Gastrocnemius medialis (tissue), 4 donors: Measurements from ENCODE around the gene CCNL1.

Source experiments
- CTCF ChIP-seq, 5 experiments: fragments of 450-650 bp in 3 of 5; fragments of 200-600 bp in 2 of 5; sonication (generic) in 2 of 5; IDR thresholded peaks in 4 of 5; conservative IDR thresholded peaks in 1 of 5; 1 replicate in 4 of 5; 2 replicates in 1 of 5; pipeline ENCODE4 v1.5.1; 2016 to 2019; ENCODE audit warnings: antibody characterized with exemption in 5 of 5, mild to moderate bottlenecking in 3 of 5, moderate library complexity in 3 of 5
- POLR2A ChIP-seq, 2 donors: fragments of 450-650 bp; IDR thresholded peaks; one replicate each; pipeline ENCODE4 v1.6.1; 2017; ENCODE audit warnings: antibody characterized with exemption in 2 of 2, mild to moderate bottlenecking in 2 of 2, moderate library complexity in 2 of 2

GRCh38 chr3:157156837-157157635 is 2.9 kb downstream of the CCNL1 start:
- no peak for TF ChIP-seq CTCF (IDR thresholded peaks at IDR 0.05 in 4 of 5, conservative IDR thresholded peaks at IDR 0.05 in 1 of 5)
- no peak for TF ChIP-seq POLR2A (IDR thresholded peaks at IDR 0.05)
